ENCODE results near the gene FETUB.

DNA sequence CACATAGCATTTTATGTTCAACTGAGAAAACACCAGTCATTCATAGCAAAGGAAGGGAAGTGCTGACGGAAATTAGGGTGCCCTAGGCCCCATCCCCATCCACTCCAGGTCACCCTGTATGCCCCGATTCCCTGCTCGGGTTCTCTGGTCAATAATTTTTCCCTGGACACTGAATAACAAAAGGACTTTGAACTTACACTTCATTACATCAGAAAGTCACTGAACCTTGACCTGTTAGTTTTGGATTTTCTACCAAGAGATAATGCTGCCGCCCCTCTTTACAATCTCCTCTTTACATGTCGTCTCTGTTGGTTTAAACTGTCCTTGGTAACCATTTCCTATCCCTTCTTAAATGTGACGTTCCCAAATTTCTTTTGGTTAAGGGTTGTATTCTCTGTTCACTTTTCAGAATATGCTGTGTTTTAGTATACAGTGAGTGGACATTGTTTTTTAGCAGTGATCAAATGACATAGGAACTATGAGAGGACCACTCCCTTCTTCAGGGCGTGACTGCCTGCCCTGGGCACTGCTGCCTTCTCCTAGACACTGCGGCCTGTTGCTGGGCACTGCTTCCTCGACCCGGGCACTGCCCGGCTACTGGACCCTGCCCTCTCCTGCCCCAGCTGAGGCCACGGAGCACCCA lies 40.9 kb upstream of the FETUB start:
- TF ChIP-seq, protein P1, sequence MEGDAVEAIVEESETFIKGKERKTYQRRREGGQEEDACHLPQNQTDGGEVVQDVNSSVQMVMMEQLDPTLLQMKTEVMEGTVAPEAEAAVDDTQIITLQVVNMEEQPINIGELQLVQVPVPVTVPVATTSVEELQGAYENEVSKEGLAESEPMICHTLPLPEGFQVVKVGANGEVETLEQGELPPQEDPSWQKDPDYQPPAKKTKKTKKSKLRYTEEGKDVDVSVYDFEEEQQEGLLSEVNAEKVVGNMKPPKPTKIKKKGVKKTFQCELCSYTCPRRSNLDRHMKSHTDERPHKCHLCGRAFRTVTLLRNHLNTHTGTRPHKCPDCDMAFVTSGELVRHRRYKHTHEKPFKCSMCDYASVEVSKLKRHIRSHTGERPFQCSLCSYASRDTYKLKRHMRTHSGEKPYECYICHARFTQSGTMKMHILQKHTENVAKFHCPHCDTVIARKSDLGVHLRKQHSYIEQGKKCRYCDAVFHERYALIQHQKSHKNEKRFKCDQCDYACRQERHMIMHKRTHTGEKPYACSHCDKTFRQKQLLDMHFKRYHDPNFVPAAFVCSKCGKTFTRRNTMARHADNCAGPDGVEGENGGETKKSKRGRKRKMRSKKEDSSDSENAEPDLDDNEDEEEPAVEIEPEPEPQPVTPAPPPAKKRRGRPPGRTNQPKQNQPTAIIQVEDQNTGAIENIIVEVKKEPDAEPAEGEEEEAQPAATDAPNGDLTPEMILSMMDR (IDR thresholded peaks at IDR 0.05; ENCODE audit: poor library complexity): no peak
- TF ChIP-seq EZH2 (IDR thresholded peaks at IDR 0.05; ENCODE audit: borderline replicate concordance): no peak
